GM23338 (cell line): ENCODE measurements around the gene MROH7. TPM values are rescaled to one million over a fixed set of nuclear protein-coding genes. Genes with fewer than 3 reads are reported as not detected.

Source experiments
- ATAC-seq: fragments of 200-7000 bp; cut with Tn5 transposase; 3 replicates; pipeline ENCODE4 v1.9.1; 2020
- DNase-seq: peaks from one replicate; pipeline ENCODE4 v3.0.0-alpha.2; 2015; ENCODE audit warnings: low spot score
- H2AFZ ChIP-seq: fragments of 200-600 bp; sonication (generic); 2 replicates; pipeline ENCODE4 v1.8.0; 2016; ENCODE audit warnings: antibody characterized with exemption, mild to moderate bottlenecking, moderate library complexity
- H3F3A ChIP-seq: fragments of 200-600 bp; sonication (generic); replicated peaks from 2 replicates; pipeline ENCODE4 v1.8.0; 2017; ENCODE audit warnings: antibody characterized with exemption, mixed run types, low read depth
- H3K27ac ChIP-seq: fragments of 200-600 bp; sonication (generic); 2 replicates; pipeline ENCODE4 v1.6.1; 2016; ENCODE audit warnings: low read depth
- H3K27me3 ChIP-seq: fragments of 200-600 bp; sonication (generic); 2 replicates; pipeline ENCODE4 v1.8.0; 2016; ENCODE audit warnings: mild to moderate bottlenecking, mixed run types, moderate library complexity; ENCODE audit not compliant: insufficient read depth
- H3K36me3 ChIP-seq: fragments of 200-600 bp; sonication (generic); 2 replicates; pipeline ENCODE4 v1.8.0; 2016; ENCODE audit warnings: mild to moderate bottlenecking; ENCODE audit not compliant: insufficient read depth
- H3K4me1 ChIP-seq: fragments of 200-600 bp; sonication (generic); 2 replicates; pipeline ENCODE4 v1.8.0; 2016; ENCODE audit warnings: mild to moderate bottlenecking, moderate library complexity; ENCODE audit not compliant: insufficient read depth
- H3K4me2 ChIP-seq: fragments of 200-600 bp; sonication (generic); 2 replicates; pipeline ENCODE4 v1.7.1; 2017; ENCODE audit warnings: mixed run types
- H3K4me3 ChIP-seq: fragments of 200-600 bp; sonication (generic); 2 replicates; pipeline ENCODE4 v1.6.1; 2016; ENCODE audit warnings: mixed run types
- H3K79me2 ChIP-seq: fragments of 200-600 bp; sonication (generic); replicated peaks from 2 replicates; pipeline ENCODE4 v1.8.0; 2017; ENCODE audit warnings: mild to moderate bottlenecking; ENCODE audit not compliant: insufficient read depth
- H3K9me2 ChIP-seq: fragments of 200-600 bp; sonication (generic); 2 replicates; pipeline ENCODE4 v1.8.0; 2017; ENCODE audit not compliant: insufficient read depth
- H4K20me1 ChIP-seq: fragments of 200-600 bp; sonication (generic); replicated peaks from 2 replicates; pipeline ENCODE4 v1.8.0; 2017; ENCODE audit warnings: mild to moderate bottlenecking; ENCODE audit not compliant: insufficient read depth
- H3K27ac Mint-ChIP-seq: 2 replicates; pipeline ENCODE4 v1.8.0; 2020; ENCODE audit warnings: inconsistent platforms, mild to moderate bottlenecking, moderate library complexity, mixed read lengths
- H3K27me3 Mint-ChIP-seq: 3 replicates; pipeline ENCODE4 v1.8.0; 2022; ENCODE audit warnings: low read depth, mild to moderate bottlenecking, moderate library complexity, mixed read lengths, inconsistent platforms; ENCODE audit not compliant: insufficient read depth, poor library complexity
- H3K36me3 Mint-ChIP-seq: 3 replicates; pipeline ENCODE4 v1.8.0; 2021; ENCODE audit warnings: low read depth, mild to moderate bottlenecking, inconsistent platforms, moderate library complexity, mixed read lengths
- H3K4me1 Mint-ChIP-seq: 3 replicates; pipeline ENCODE4 v1.8.0; 2020; ENCODE audit warnings: mild to moderate bottlenecking, inconsistent platforms, mixed read lengths
- H3K4me3 Mint-ChIP-seq: 3 replicates; pipeline ENCODE4 v1.8.0; 2021; ENCODE audit warnings: moderate library complexity, mild to moderate bottlenecking, inconsistent platforms, mixed read lengths
- H3K9me3 Mint-ChIP-seq: 3 replicates; pipeline ENCODE4 v1.8.0; 2020; ENCODE audit warnings: moderate library complexity, mild to moderate bottlenecking, inconsistent platforms, mixed read lengths
- CREB1 ChIP-seq: fragments of 250-450 bp; sonication (Bioruptor Pico); IDR thresholded peaks from 2 replicates; pipeline ENCODE4 v1.5.0; 2020; ENCODE audit warnings: low read depth, mild to moderate bottlenecking, moderate library complexity
- EZH2 ChIP-seq: fragments of 200-600 bp; sonication (generic); IDR thresholded peaks from one replicate; pipeline ENCODE4 v1.8.0; 2017; ENCODE audit warnings: antibody characterized with exemption, mild to moderate bottlenecking, low read depth; ENCODE audit not compliant: unreplicated experiment
- EZH2phosphoT487 ChIP-seq: fragments of 200-600 bp; sonication (generic); IDR thresholded peaks from one replicate; pipeline ENCODE4 v1.8.1; 2018; ENCODE audit warnings: antibody characterized with exemption; ENCODE audit not compliant: unreplicated experiment
- JUNB ChIP-seq: IDR thresholded peaks from one replicate; pipeline ENCODE4 v1.6.1; 2016; ENCODE audit warnings: antibody characterized with exemption; ENCODE audit not compliant: unreplicated experiment
- NANOG ChIP-seq: IDR thresholded peaks from 2 replicates; pipeline ENCODE4 v1.6.1; 2016; ENCODE audit warnings: antibody characterized with exemption, borderline replicate concordance
- POLR2AphosphoS5 ChIP-seq: IDR thresholded peaks from 2 replicates; pipeline ENCODE4 v1.6.1; 2016; ENCODE audit warnings: antibody characterized with exemption, low read depth
- STAT1 ChIP-seq: IDR thresholded peaks from one replicate; pipeline ENCODE4 v1.6.1; 2016; ENCODE audit warnings: antibody characterized with exemption; ENCODE audit not compliant: unreplicated experiment
- ZNF114 ChIP-seq: fragments of 250-450 bp; sonication (Bioruptor Pico); IDR thresholded peaks from 2 replicates; pipeline ENCODE4 v1.5.0; 2020; ENCODE audit warnings: mild to moderate bottlenecking, moderate library complexity
- ZNF331 ChIP-seq: fragments of 250-450 bp; sonication (Bioruptor Pico); IDR thresholded peaks from 2 replicates; pipeline ENCODE4 v1.5.0; 2020; ENCODE audit warnings: low read depth, mild to moderate bottlenecking, moderate library complexity
- polyA plus RNA-seq: library from polyadenylated mRNA; unstranded; fragments of >200 nt; fragmentation: Nextera tagmentation; extraction: Ambion mirVana; gene quantifications from 2 replicates; pipeline ENCODE4 v1.2.1, GENCODE V29; 2016
- total RNA-seq: library from RNA; depleted of rRNA; stranded (reverse); fragments of >200 nt; shearing (Covaris generic); gene quantifications from 2 replicates; pipeline ENCODE4 v1.2.3, GENCODE V29; 2014
- TF ChIP-seq, protein P1 (sequence below), 2 experiments: fragments of 200-600 bp in 1 of 2; sonication (generic) in 1 of 2; conservative IDR thresholded peaks; 2 replicates each; pipeline versions ENCODE4 v1.5.1 to v1.6.1; 2016 to 2017; ENCODE audit warnings: antibody characterized with exemption in 2 of 2, low read depth in 2 of 2, mild to moderate bottlenecking in 2 of 2, moderate library complexity in 1 of 2
- TF ChIP-seq, protein P2 (sequence below): IDR thresholded peaks from one replicate; pipeline ENCODE4 v1.6.1; 2018; ENCODE audit warnings: antibody characterized with exemption; ENCODE audit not compliant: unreplicated experiment
- TF ChIP-seq, protein P3 (sequence below): fragments of 250-450 bp; sonication (Bioruptor Pico); IDR thresholded peaks from 2 replicates; pipeline ENCODE4 v1.5.0; 2020; ENCODE audit warnings: mild to moderate bottlenecking, moderate library complexity
- TF ChIP-seq, protein P4 (sequence below): IDR thresholded peaks from 2 replicates; pipeline ENCODE4 v1.6.1; 2016; ENCODE audit warnings: antibody characterized with exemption

MROH7 gene
- total and polyA plus RNA-seq, 2 experiments from 2014 or later = 0.17 TPM; not detected in 1

DNA sequence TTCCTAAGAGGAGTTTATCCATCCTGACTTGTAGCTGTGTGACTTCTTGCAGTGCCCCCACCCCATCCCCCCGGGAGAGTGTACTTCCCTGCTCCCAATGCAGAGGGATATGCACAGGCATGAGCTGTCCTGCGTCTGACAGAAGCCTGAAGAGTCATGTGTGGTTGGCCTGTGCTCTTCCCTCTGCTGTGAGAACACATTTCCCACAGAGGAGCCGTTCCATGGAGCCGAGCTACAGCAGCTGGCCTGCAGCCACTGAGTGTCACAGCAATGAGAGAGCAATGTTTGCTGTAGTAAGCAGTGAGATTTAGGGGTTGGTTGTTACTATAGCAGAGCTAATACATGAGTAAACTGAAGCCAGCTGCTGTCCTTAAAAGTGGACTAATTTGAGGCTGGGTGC lies 100.7 kb downstream of the MROH7 start:
- no peak for ATAC-seq
- H3K4me3 Mint-ChIP-seq = no peak overlapping the region
- Histone ChIP-seq H4K20me1 (no peaks in the 10 kb centered on the region; the same call in none of the 2 replicates), H3K9me2 (no peaks in the 10 kb centered on the region), H3K36me3 (peaks cover 8% of the 10 kb centered on the region), H3K79me2 (no peaks in the 10 kb centered on the region), H3K4me1 (no peaks in the 10 kb centered on the region), H3K4me2 (no peak overlapping the region), H3K4me3 (no peak overlapping the region), H3F3A (no peaks in the 10 kb centered on the region), H3K27me3 (no peaks in the 10 kb centered on the region), H3K27ac (no peak overlapping the region), H2AFZ (no peak overlapping the region)
- peaks cover 2% of the 10 kb centered on the region; the same call in 1 of the 3 replicates for H3K9me3 Mint-ChIP-seq
- H3K36me3 Mint-ChIP-seq = peaks cover 43% of the 10 kb centered on the region
- TF ChIP-seq NANOG = no peak
- no peak for TF ChIP-seq CREB1 (CRISPR knock-in tag)
- TF ChIP-seq, protein P1, sequence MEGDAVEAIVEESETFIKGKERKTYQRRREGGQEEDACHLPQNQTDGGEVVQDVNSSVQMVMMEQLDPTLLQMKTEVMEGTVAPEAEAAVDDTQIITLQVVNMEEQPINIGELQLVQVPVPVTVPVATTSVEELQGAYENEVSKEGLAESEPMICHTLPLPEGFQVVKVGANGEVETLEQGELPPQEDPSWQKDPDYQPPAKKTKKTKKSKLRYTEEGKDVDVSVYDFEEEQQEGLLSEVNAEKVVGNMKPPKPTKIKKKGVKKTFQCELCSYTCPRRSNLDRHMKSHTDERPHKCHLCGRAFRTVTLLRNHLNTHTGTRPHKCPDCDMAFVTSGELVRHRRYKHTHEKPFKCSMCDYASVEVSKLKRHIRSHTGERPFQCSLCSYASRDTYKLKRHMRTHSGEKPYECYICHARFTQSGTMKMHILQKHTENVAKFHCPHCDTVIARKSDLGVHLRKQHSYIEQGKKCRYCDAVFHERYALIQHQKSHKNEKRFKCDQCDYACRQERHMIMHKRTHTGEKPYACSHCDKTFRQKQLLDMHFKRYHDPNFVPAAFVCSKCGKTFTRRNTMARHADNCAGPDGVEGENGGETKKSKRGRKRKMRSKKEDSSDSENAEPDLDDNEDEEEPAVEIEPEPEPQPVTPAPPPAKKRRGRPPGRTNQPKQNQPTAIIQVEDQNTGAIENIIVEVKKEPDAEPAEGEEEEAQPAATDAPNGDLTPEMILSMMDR (conservative IDR thresholded peaks at IDR 0.05; ENCODE audit: low read depth in 2 of 2) = no peak
- no peak for TF ChIP-seq STAT1
- TF ChIP-seq, protein P2, sequence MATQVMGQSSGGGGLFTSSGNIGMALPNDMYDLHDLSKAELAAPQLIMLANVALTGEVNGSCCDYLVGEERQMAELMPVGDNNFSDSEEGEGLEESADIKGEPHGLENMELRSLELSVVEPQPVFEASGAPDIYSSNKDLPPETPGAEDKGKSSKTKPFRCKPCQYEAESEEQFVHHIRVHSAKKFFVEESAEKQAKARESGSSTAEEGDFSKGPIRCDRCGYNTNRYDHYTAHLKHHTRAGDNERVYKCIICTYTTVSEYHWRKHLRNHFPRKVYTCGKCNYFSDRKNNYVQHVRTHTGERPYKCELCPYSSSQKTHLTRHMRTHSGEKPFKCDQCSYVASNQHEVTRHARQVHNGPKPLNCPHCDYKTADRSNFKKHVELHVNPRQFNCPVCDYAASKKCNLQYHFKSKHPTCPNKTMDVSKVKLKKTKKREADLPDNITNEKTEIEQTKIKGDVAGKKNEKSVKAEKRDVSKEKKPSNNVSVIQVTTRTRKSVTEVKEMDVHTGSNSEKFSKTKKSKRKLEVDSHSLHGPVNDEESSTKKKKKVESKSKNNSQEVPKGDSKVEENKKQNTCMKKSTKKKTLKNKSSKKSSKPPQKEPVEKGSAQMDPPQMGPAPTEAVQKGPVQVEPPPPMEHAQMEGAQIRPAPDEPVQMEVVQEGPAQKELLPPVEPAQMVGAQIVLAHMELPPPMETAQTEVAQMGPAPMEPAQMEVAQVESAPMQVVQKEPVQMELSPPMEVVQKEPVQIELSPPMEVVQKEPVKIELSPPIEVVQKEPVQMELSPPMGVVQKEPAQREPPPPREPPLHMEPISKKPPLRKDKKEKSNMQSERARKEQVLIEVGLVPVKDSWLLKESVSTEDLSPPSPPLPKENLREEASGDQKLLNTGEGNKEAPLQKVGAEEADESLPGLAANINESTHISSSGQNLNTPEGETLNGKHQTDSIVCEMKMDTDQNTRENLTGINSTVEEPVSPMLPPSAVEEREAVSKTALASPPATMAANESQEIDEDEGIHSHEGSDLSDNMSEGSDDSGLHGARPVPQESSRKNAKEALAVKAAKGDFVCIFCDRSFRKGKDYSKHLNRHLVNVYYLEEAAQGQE = no peak
- TF ChIP-seq ZNF331 = no peak
- TF ChIP-seq POLR2AphosphoS5 = no peak
- no peak for TF ChIP-seq EZH2
- no peak for TF ChIP-seq ZNF114 (CRISPR knock-in tag)
- TF ChIP-seq EZH2phosphoT487 = no peak
- TF ChIP-seq, protein P3, sequence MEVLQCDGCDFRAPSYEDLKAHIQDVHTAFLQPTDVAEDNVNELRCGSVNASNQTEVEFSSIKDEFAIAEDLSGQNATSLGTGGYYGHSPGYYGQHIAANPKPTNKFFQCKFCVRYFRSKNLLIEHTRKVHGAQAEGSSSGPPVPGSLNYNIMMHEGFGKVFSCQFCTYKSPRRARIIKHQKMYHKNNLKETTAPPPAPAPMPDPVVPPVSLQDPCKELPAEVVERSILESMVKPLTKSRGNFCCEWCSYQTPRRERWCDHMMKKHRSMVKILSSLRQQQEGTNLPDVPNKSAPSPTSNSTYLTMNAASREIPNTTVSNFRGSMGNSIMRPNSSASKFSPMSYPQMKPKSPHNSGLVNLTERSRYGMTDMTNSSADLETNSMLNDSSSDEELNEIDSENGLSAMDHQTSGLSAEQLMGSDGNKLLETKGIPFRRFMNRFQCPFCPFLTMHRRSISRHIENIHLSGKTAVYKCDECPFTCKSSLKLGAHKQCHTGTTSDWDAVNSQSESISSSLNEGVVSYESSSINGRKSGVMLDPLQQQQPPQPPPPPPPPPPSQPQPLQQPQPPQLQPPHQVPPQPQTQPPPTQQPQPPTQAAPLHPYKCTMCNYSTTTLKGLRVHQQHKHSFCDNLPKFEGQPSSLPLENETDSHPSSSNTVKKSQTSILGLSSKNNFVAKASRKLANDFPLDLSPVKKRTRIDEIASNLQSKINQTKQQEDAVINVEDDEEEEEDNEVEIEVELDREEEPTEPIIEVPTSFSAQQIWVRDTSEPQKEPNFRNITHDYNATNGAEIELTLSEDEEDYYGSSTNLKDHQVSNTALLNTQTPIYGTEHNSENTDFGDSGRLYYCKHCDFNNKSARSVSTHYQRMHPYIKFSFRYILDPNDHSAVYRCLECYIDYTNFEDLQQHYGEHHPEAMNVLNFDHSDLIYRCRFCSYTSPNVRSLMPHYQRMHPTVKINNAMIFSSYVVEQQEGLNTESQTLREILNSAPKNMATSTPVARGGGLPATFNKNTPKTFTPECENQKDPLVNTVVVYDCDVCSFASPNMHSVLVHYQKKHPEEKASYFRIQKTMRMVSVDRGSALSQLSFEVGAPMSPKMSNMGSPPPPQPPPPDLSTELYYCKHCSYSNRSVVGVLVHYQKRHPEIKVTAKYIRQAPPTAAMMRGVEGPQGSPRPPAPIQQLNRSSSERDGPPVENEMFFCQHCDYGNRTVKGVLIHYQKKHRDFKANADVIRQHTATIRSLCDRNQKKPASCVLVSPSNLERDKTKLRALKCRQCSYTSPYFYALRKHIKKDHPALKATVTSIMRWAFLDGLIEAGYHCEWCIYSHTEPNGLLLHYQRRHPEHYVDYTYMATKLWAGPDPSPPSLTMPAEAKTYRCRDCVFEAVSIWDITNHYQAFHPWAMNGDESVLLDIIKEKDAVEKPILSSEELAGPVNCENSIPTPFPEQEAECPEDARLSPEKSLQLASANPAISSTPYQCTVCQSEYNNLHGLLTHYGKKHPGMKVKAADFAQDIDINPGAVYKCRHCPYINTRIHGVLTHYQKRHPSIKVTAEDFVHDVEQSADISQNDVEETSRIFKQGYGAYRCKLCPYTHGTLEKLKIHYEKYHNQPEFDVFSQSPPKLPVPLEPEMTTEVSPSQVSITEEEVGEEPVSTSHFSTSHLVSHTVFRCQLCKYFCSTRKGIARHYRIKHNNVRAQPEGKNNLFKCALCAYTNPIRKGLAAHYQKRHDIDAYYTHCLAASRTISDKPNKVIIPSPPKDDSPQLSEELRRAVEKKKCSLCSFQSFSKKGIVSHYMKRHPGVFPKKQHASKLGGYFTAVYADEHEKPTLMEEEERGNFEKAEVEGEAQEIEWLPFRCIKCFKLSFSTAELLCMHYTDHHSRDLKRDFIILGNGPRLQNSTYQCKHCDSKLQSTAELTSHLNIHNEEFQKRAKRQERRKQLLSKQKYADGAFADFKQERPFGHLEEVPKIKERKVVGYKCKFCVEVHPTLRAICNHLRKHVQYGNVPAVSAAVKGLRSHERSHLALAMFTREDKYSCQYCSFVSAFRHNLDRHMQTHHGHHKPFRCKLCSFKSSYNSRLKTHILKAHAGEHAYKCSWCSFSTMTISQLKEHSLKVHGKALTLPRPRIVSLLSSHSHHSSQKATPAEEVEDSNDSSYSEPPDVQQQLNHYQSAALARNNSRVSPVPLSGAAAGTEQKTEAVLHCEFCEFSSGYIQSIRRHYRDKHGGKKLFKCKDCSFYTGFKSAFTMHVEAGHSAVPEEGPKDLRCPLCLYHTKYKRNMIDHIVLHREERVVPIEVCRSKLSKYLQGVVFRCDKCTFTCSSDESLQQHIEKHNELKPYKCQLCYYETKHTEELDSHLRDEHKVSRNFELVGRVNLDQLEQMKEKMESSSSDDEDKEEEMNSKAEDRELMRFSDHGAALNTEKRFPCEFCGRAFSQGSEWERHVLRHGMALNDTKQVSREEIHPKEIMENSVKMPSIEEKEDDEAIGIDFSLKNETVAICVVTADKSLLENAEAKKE (CRISPR knock-in tag) = no peak
- no peak for TF ChIP-seq JUNB
- TF ChIP-seq, protein P4, sequence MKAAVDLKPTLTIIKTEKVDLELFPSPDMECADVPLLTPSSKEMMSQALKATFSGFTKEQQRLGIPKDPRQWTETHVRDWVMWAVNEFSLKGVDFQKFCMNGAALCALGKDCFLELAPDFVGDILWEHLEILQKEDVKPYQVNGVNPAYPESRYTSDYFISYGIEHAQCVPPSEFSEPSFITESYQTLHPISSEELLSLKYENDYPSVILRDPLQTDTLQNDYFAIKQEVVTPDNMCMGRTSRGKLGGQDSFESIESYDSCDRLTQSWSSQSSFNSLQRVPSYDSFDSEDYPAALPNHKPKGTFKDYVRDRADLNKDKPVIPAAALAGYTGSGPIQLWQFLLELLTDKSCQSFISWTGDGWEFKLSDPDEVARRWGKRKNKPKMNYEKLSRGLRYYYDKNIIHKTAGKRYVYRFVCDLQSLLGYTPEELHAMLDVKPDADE = no peak
- peaks cover 2% of the 10 kb centered on the region; the same call in 2 of the 3 replicates for H3K4me1 Mint-ChIP-seq
- H3K27ac Mint-ChIP-seq = no peak overlapping the region
- no peak for DNase-seq
- H3K27me3 Mint-ChIP-seq = peaks cover 4% of the 10 kb centered on the region
